Placental epithelial cell (primary cell): ENCODE results near the gene ZNF850. TPM values are rescaled to one million over a fixed set of nuclear protein-coding genes. Genes with fewer than 3 reads are reported as not detected.

Experiments used
- total RNA-seq: library from RNA; depleted of rRNA; stranded (reverse); fragments of >200 nt; gene quantifications from 2 replicates; pipeline ENCODE4 v1.2.3, GENCODE V29; 2012

Gene ZNF850
- total RNA-seq = 4.7 and 4.9 TPM in 2 replicates

GRCh38 chr19:36772311-36773222 is at the start of gene ZNF850:
ZNF850 (minus strand) TSS chr19:36772807; CDS start chr19:36762606, 10,201 bp downstream.

GRCh38 chr19:36687214-36688056 is 85.2 kb downstream of the ZNF850 start, which contains the start of gene ZNF567:
ZNF567 (plus strand) TSS chr19:36687612; CDS start chr19:36694868, 7,256 bp downstream.

Other genes starting within 250 kb of the ZNF850 start
- 18.1 and 27.1 TPM in 2 replicates for gene ZNF260, start 244.5 kb downstream of the ZNF850 start, total RNA-seq
- 9.4 and 12.4 TPM in 2 replicates for gene ZNF529, start 199.5 kb downstream of the ZNF850 start, total RNA-seq
- gene ZNF382, start 167.5 kb downstream of the ZNF850 start, total RNA-seq = 5.3 and 11.8 TPM in 2 replicates
- gene ZNF461, start 106.0 kb downstream of the ZNF850 start, total RNA-seq = 11.6 and 12.6 TPM in 2 replicates
- 7.7 and 8.6 TPM in 2 replicates for gene ZNF567, start 85.2 kb downstream of the ZNF850 start, total RNA-seq
- 6.7 and 7.7 TPM in 2 replicates for gene ZNF790, start 65.6 kb upstream of the ZNF850 start, total RNA-seq
- gene ZNF345, start 78.1 kb upstream of the ZNF850 start, total RNA-seq = 4.3 and 6.2 TPM in 2 replicates
- 3.1 and 4.7 TPM in 2 replicates for gene ZNF829, start 143.5 kb upstream of the ZNF850 start, total RNA-seq
- gene ZNF568, start 143.5 kb upstream of the ZNF850 start, total RNA-seq = 9.4 and 14.1 TPM in 2 replicates